HCT116 (cell line): Measurements from ENCODE around the gene PCDHB6. TPM values are rescaled to one million over a fixed set of nuclear protein-coding genes. Genes with fewer than 3 reads are reported as not detected.
"Not testable (repeated sequence)": the region's sequence is repeated elsewhere in the genome, so short reads cannot be mapped to it uniquely, and the experiment has no call there.

Source experiments
- ATAC-seq: fragments of 200-7000 bp; cut with Tn5 transposase; 2 replicates; pipeline ENCODE4 v1.9.1; 2020; ENCODE audit warnings: mild to moderate bottlenecking, moderate library complexity
- BruUV-seq: library from RNA; stranded (reverse); fragments of 400-500 nt; replicated peaks from 2 replicates; lab custom pipeline; 2021; lab: Mats Ljungman, UMichigan
- CTCF ChIA-PET: fragments of 300-600 bp; sonication (Branson Sonifier 250); formaldehyde crosslinking; loops from one replicate; lab custom pipeline; 2021; ENCODE audit warnings: antibody characterized with exemption; lab: Charles Lee
- POLR2A ChIA-PET: fragments of 300-600, 350-600 bp; sonication (Branson Sonifier 250); formaldehyde crosslinking; loops from one replicate; lab custom pipeline; 2021; ENCODE audit warnings: antibody characterized with exemption; lab: Charles Lee
- RAD21 ChIA-PET, 2 experiments: fragments of 300-600 bp; sonication (Branson Sonifier 250); formaldehyde crosslinking; loops; one replicate each; lab custom pipeline; 2023; ENCODE audit warnings: low total read pairs in 2 of 2; ENCODE audit not compliant: uncharacterized antibody in 2 of 2, unreplicated experiment in 2 of 2, low non-redundant PET in 1 of 2; lab: Charles Lee
- DNase-seq: peaks from one replicate; pipeline ENCODE4 v3.0.0-alpha.2; 2010; ENCODE audit warnings: low read depth, low spot score
- H2AFZ ChIP-seq: fragments of 200-600 bp; shearing (Covaris generic), sonication (generic); 2 replicates; pipeline ENCODE4 v1.6.1; 2017; ENCODE audit warnings: low read depth, mixed run types, mixed read lengths, antibody characterized with exemption, low read length; ENCODE audit not compliant: poor library complexity, severe bottlenecking
- H3K27ac ChIP-seq: 2 replicates; pipeline ENCODE4 v1.5.1; 2012; ENCODE audit warnings: low read depth, low read length
- H3K27me3 ChIP-seq: fragments of 200-600 bp; sonication (generic); 2 replicates; pipeline ENCODE4 v1.6.1; 2016; ENCODE audit warnings: mixed run types, low read length, mixed read lengths; ENCODE audit not compliant: insufficient read depth
- H3K36me3 ChIP-seq, 2 experiments: fragments of 200-500 bp in 1 of 2; fragments of 200-600 bp in 1 of 2; sonication (Bioruptor generic) in 1 of 2; sonication (generic) in 1 of 2; 2 replicates each; pipeline versions ENCODE4 v1.5.1 to v1.6.1; 2014 to 2016; ENCODE audit warnings: low read length in 2 of 2, inconsistent platforms in 1 of 2, mixed read lengths in 1 of 2, mixed run types in 1 of 2; ENCODE audit not compliant: insufficient read depth in 2 of 2, control insufficient read depth in 1 of 2
- H3K4me1 ChIP-seq, 2 experiments: fragments of 200-600 bp in 1 of 2; sonication (generic) in 1 of 2; 2 replicates each; pipeline versions ENCODE4 v1.5.1 to v1.6.1; 2012 to 2017; ENCODE audit warnings: low read length in 2 of 2, inconsistent platforms in 1 of 2, mild to moderate bottlenecking in 1 of 2, mixed read lengths in 1 of 2, mixed run types in 1 of 2, moderate library complexity in 1 of 2; ENCODE audit not compliant: insufficient read depth in 2 of 2, control insufficient read depth in 1 of 2
- H3K4me2 ChIP-seq: fragments of 200-600 bp; sonication (generic); 2 replicates; pipeline ENCODE4 v1.6.1; 2017; ENCODE audit warnings: mixed run types, low read length, mixed read lengths
- H3K4me3 ChIP-seq, 2 experiments: fragments of 200-600 bp in 1 of 2; sonication (generic) in 1 of 2; replicated peaks in 1 of 2; 2 replicates each; pipeline ENCODE4 v1.5.1; 2011 to 2016; ENCODE audit warnings: low read length in 2 of 2, control low read depth in 1 of 2, low read depth in 1 of 2, mild to moderate bottlenecking in 1 of 2, mixed read lengths in 1 of 2, mixed run types in 1 of 2
- H3K79me2 ChIP-seq: fragments of 200-600 bp; sonication (generic); 2 replicates; pipeline ENCODE4 v1.6.1; 2017; ENCODE audit warnings: mild to moderate bottlenecking, mixed run types, low read length, moderate library complexity, mixed read lengths; ENCODE audit not compliant: insufficient read depth
- H3K9ac ChIP-seq: fragments of 200-600 bp; sonication (generic); 2 replicates; pipeline ENCODE4 v1.6.1; 2016; ENCODE audit warnings: low read length, mixed read lengths
- H3K9me2 ChIP-seq: fragments of 200-600 bp; sonication (generic), shearing (Covaris generic); 2 replicates; pipeline ENCODE4 v1.6.1; 2017; ENCODE audit warnings: mixed run types, mild to moderate bottlenecking, moderate library complexity; ENCODE audit not compliant: insufficient read depth
- H3K9me3 ChIP-seq, 2 experiments: fragments of 200-500 bp in 1 of 2; fragments of 200-600 bp in 1 of 2; sonication (Bioruptor generic) in 1 of 2; sonication (generic) in 1 of 2; 2 replicates each; pipeline ENCODE4 v1.6.1; 2014 to 2017; ENCODE audit warnings: low read length in 2 of 2, mixed read lengths in 2 of 2, inconsistent platforms in 1 of 2, low read depth in 1 of 2, mild to moderate bottlenecking in 1 of 2, mixed run types in 1 of 2, moderate library complexity in 1 of 2; ENCODE audit not compliant: control insufficient read depth in 1 of 2, insufficient read depth in 1 of 2
- H4K20me1 ChIP-seq: fragments of 200-600 bp; sonication (generic), shearing (Covaris generic); 2 replicates; pipeline ENCODE4 v1.6.1; 2017; ENCODE audit warnings: mixed run types, mild to moderate bottlenecking, moderate library complexity; ENCODE audit not compliant: insufficient read depth
- EGR1 ChIP-seq: IDR thresholded peaks from 2 replicates; pipeline ENCODE4 v1.6.1; 2012; ENCODE audit warnings: low read depth
- RAD21 ChIP-seq: IDR thresholded peaks from 2 replicates; pipeline ENCODE4 v1.6.1; 2012; ENCODE audit warnings: low read depth, mild to moderate bottlenecking
- YY1 ChIP-seq: IDR thresholded peaks from 2 replicates; pipeline ENCODE4 v1.6.1; 2011; ENCODE audit warnings: low read length, low read depth, moderate library complexity, mild to moderate bottlenecking; ENCODE audit not compliant: insufficient replicate concordance; ENCODE audit errors: extremely low read depth
- intact Hi-C: fragments of 100-400 bp; cut with micrococcal nuclease; formaldehyde crosslinking; loops from 2 replicates; pipeline ENCODE4 v1.10.0; 2022
- total RNA-seq: library from RNA; stranded (reverse); gene quantifications from one replicate; pipeline ENCODE4 v1.2.1, GENCODE V29; 2021; ENCODE audit not compliant: unreplicated experiment
- TF ChIP-seq, protein P1 (sequence below), 3 experiments: fragments of 200-600 bp in 1 of 3; sonication (generic) in 1 of 3; IDR thresholded peaks in 2 of 3; conservative IDR thresholded peaks in 1 of 3; 2 replicates each; pipeline ENCODE4 v1.5.1; 2012 to 2017; ENCODE audit warnings: low read depth in 2 of 3, low read length in 2 of 3, antibody characterized with exemption in 1 of 3, borderline replicate concordance in 1 of 3, control low read depth in 1 of 3, mild to moderate bottlenecking in 1 of 3, mixed read lengths in 1 of 3, mixed run types in 1 of 3, moderate library complexity in 1 of 3; ENCODE audit not compliant: insufficient read depth in 1 of 3

The PCDHB6 gene
- total RNA-seq, 1 experiment from 2014 or later: not detected

DNA sequence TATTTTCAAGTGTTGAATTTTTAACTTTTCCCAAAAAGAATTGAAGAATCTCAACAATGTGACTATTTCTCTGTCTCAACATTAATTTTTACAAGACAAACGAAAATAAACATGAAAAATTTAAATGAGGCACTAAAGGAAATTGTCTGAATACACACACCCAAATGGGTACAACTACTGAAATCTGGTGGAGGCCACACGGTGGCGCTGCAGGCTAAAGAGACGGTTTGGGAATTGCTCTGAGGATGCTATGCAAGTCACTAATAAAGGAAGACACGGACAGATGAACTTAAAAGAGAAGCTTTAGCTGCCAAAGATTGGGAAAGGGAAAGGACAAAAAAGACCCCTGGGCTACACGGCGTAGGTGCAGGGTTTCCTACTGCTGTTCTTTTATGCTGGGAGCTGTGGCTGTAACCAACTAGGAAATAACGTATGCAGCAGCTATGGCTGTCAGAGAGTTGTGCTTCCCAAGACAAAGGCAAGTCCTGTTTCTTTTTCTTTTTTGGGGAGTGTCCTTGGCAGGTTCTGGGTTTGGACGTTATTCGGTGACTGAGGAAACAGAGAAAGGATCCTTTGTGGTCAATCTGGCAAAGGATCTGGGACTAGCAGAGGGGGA, 42.4 kb downstream of the PCDHB6 start, which contains the start of gene PCDHB10:
Gene PCDHB10 (plus strand): TSS at position 244 of the 616 bp plus-strand sequence. CDS start 200 bp downstream, at position 444.
- no peaks in the 10 kb centered on the region for H3K79me2 ChIP-seq
- TF ChIP-seq, protein P1, sequence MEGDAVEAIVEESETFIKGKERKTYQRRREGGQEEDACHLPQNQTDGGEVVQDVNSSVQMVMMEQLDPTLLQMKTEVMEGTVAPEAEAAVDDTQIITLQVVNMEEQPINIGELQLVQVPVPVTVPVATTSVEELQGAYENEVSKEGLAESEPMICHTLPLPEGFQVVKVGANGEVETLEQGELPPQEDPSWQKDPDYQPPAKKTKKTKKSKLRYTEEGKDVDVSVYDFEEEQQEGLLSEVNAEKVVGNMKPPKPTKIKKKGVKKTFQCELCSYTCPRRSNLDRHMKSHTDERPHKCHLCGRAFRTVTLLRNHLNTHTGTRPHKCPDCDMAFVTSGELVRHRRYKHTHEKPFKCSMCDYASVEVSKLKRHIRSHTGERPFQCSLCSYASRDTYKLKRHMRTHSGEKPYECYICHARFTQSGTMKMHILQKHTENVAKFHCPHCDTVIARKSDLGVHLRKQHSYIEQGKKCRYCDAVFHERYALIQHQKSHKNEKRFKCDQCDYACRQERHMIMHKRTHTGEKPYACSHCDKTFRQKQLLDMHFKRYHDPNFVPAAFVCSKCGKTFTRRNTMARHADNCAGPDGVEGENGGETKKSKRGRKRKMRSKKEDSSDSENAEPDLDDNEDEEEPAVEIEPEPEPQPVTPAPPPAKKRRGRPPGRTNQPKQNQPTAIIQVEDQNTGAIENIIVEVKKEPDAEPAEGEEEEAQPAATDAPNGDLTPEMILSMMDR (IDR thresholded peaks at IDR 0.05 in 2 of 3, conservative IDR thresholded peaks at IDR 0.05 in 1 of 3; ENCODE audit: borderline replicate concordance in 1 of 3, insufficient read depth in 1 of 3, low read depth in 2 of 3, low read length in 2 of 3): peak; percentile 46 to 85 (median 68); a peak in 5 of 6 replicates
- TF ChIP-seq YY1 (no peak), RAD21 (peak; percentile 75), EGR1 (no peak)
- ATAC-seq: peak; percentile 61; the same call in 1 of the 2 replicates
- BruUV-seq: no TSS peak
- no peaks in the 10 kb centered on the region for H3K9me2 ChIP-seq
- peak; percentile 32 for DNase-seq
- H4K20me1 ChIP-seq: no peaks in the 10 kb centered on the region
- no peak within 1 kb of the TSS for H2AFZ ChIP-seq
- H3K9ac ChIP-seq: no peak within 1 kb of the TSS
- no peaks in the 10 kb centered on the region for H3K27me3 ChIP-seq
- CTCF ChIA-PET: interaction anchor here (0.6 to 2.1 kb wide), 3 partner anchors 128 to 372 kb away, joined by 3 to 10 read pairs (median 4); partner anchors contain the start of gene TAF7
- RAD21 ChIA-PET: no interaction called here
- H3K36me3 ChIP-seq: no peaks in the 10 kb centered on the region
- H3K9me3 ChIP-seq: peaks cover 0 to 1% of the 10 kb centered on the region in 2 experiments; a peak in 2 of 4 replicates
- intact Hi-C loops: loop anchor here (2.0 kb wide), 1 partner anchor 367 kb away; no protein-coding TSS in a partner anchor
- POLR2A ChIA-PET: no interaction called here
- no peak within 1 kb of the TSS for H3K4me3 ChIP-seq
- no peak within 1 kb of the TSS for H3K4me2 ChIP-seq
- no peaks in the 10 kb centered on the region for H3K4me1 ChIP-seq
- no peak within 1 kb of the TSS for H3K27ac ChIP-seq

GRCh38 chr5:141194332-141194731, 44.5 kb downstream of the PCDHB6 start:
- H3K4me2 ChIP-seq, BruUV-seq, H4K20me1 ChIP-seq, DNase-seq, POLR2A ChIA-PET, H2AFZ ChIP-seq, ATAC-seq, H3K9me2 ChIP-seq, H3K4me3 ChIP-seq, intact Hi-C loops, H3K27me3 ChIP-seq, H3K36me3 ChIP-seq, H3K9ac ChIP-seq, H3K4me1 ChIP-seq, H3K27ac ChIP-seq, H3K79me2 ChIP-seq, CTCF ChIA-PET, RAD21 ChIA-PET: not testable (repeated sequence)
- peaks cover 0 to 11% of the 10 kb centered on the region in 2 experiments; a peak in 2 of 4 replicates for H3K9me3 ChIP-seq
